Measurements from ENCODE around the gene SLC28A2. TPM values are rescaled to one million over a fixed set of nuclear protein-coding genes. Genes with fewer than 3 reads are reported as not detected.

SLC28A2 gene
- total RNA-seq, 1 experiment from 2014 or later: not detected

DNA sequence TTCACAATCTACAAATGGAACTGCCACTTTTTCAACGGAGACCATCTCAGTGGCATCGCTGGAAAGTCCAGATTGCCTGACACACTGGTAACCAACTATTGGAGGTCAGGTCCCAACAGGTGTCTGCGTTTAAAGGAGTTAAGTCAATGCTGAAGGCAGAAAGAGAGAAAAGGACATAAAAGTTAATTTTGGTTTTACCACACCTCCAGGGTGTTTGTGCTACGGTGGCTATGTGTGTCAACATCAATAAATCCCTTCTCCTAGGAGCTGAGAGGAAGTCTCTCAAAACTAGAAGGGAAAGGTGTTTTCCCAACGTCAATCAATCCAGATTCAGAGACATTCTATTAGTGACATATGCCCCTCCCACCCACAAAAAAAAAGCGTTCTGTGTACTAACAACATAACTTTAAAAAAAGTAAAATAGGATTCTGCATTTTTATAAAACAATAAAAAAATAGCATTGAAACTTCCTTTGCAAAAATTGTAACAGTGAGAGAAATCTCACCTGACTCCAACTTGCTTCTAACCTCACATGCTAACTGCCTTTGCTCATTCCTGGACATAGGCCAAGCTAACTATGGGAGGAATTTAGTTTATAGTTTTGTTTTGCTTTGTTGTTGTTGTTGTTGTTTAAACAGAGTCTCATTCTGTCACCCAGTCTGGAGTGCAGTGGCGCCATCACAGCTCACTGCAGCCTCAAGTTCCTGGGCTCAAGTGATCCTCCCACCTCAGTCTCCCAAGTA is 67.6 kb downstream of the SLC28A2 start:
- POLR2A ChIA-PET (ENCODE audit: unreplicated experiment): interaction anchor here (0.5 kb wide), 1 partner anchor 40 kb away, joined by 4 read pairs; no protein-coding TSS in a partner anchor
- DNase-seq: no peak
- no peak overlapping the region for H3K9ac ChIP-seq (ENCODE audit: low read length)
- H3K9me3 ChIP-seq (ENCODE audit: low read length): peaks cover 9% of the 10 kb centered on the region; the same call in 1 of the 2 replicates
- no peaks in the 10 kb centered on the region for H3K36me3 ChIP-seq (ENCODE audit: low read depth, low read length)
- no peaks in the 10 kb centered on the region for H3K79me2 ChIP-seq (ENCODE audit: low read length)
- no peaks in the 10 kb centered on the region for H3K9me2 ChIP-seq (replicated peaks; ENCODE audit: low read length)
- no peak overlapping the region for H2AFZ ChIP-seq (ENCODE audit: low read length)
- BruUV-seq (replicated peaks): no TSS peak
- H3K27ac ChIP-seq (ENCODE audit: low read length): no peak overlapping the region
- intact Hi-C loops (cut with micrococcal nuclease): no loop called here
- no peak overlapping the region for H3K4me2 ChIP-seq (ENCODE audit: low read length)
- ATAC-seq: no peak
- no peaks in the 10 kb centered on the region for H3K4me1 ChIP-seq (ENCODE audit: insufficient read depth, low read length)
- no peaks in the 10 kb centered on the region for H4K20me1 ChIP-seq (ENCODE audit: low read length)
- TF ChIP-seq EZH2phosphoT487 (IDR thresholded peaks at IDR 0.05; ENCODE audit: borderline replicate concordance, low read length): no peak
- no peak for TF ChIP-seq EZH2 (IDR thresholded peaks at IDR 0.05; ENCODE audit: low read length, unreplicated experiment)
- TF ChIP-seq, protein P1, sequence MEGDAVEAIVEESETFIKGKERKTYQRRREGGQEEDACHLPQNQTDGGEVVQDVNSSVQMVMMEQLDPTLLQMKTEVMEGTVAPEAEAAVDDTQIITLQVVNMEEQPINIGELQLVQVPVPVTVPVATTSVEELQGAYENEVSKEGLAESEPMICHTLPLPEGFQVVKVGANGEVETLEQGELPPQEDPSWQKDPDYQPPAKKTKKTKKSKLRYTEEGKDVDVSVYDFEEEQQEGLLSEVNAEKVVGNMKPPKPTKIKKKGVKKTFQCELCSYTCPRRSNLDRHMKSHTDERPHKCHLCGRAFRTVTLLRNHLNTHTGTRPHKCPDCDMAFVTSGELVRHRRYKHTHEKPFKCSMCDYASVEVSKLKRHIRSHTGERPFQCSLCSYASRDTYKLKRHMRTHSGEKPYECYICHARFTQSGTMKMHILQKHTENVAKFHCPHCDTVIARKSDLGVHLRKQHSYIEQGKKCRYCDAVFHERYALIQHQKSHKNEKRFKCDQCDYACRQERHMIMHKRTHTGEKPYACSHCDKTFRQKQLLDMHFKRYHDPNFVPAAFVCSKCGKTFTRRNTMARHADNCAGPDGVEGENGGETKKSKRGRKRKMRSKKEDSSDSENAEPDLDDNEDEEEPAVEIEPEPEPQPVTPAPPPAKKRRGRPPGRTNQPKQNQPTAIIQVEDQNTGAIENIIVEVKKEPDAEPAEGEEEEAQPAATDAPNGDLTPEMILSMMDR (conservative IDR thresholded peaks at IDR 0.05; ENCODE audit: low read depth, low read length): no peak
- no peaks in the 10 kb centered on the region for H3K27me3 ChIP-seq (ENCODE audit: low read length)
- H3K4me3 ChIP-seq (ENCODE audit: low read length): no peak overlapping the region
- CTCF ChIA-PET: no interaction called here
- no peaks in the 10 kb centered on the region for H3F3A ChIP-seq (ENCODE audit: low read length, unreplicated experiment)

DNA sequence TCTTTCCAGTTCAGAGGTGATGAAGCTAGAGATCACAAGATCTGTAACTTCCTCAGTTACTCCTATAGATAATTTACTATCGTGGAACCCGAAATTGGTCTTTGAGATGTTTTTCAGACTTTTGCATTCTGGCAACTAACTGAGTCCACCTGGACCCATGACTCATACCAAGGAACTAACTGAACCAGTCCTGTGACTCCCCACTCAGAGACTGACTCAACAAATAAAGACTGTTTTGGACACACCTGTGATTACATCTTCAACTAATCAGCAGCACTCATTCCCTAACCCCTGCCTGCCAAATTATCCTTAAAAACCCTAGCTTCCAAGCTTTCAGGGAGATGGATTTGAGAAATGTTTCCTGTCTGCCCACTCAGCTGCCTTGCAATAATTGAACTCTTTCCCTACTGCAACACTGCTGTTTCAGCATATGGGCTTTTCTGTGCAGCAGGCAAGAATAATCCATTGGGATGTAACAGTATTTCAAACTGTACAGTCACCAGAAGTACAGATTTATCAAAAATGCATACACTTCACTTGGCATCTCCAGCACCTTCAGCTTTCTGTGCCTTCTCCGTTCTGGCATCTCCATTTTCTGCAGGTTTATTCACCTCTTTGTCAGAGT is 68.7 kb downstream of the SLC28A2 start:
- no peak overlapping the region for H3K4me2 ChIP-seq (ENCODE audit: low read length)
- H3K27me3 ChIP-seq (ENCODE audit: low read length): no peaks in the 10 kb centered on the region
- no peaks in the 10 kb centered on the region for H4K20me1 ChIP-seq (ENCODE audit: low read length)
- peaks cover 9% of the 10 kb centered on the region; the same call in 1 of the 2 replicates for H3K9me3 ChIP-seq (ENCODE audit: low read length)
- no peak for ATAC-seq
- no peaks in the 10 kb centered on the region for H3K79me2 ChIP-seq (ENCODE audit: low read length)
- DNase-seq: peak; percentile 80
- no peaks in the 10 kb centered on the region for H3K36me3 ChIP-seq (ENCODE audit: low read depth, low read length)
- POLR2A ChIA-PET (ENCODE audit: unreplicated experiment): interaction anchor here (0.5 kb wide), 1 partner anchor 41 kb away, joined by 4 read pairs; no protein-coding TSS in a partner anchor
- BruUV-seq (replicated peaks): no TSS peak
- no peaks in the 10 kb centered on the region for H3F3A ChIP-seq (ENCODE audit: low read length, unreplicated experiment)
- H3K27ac ChIP-seq (ENCODE audit: low read length): no peak overlapping the region
- H3K9ac ChIP-seq (ENCODE audit: low read length): no peak overlapping the region
- H3K4me3 ChIP-seq (ENCODE audit: low read length): no peak overlapping the region
- no peak overlapping the region for H2AFZ ChIP-seq (ENCODE audit: low read length)
- CTCF ChIA-PET: no interaction called here
- H3K4me1 ChIP-seq (ENCODE audit: insufficient read depth, low read length): no peaks in the 10 kb centered on the region
- intact Hi-C loops (cut with micrococcal nuclease): no loop called here
- H3K9me2 ChIP-seq (replicated peaks; ENCODE audit: low read length): no peaks in the 10 kb centered on the region
- TF ChIP-seq, protein P1 (conservative IDR thresholded peaks at IDR 0.05; ENCODE audit: low read depth, low read length): no peak
- no peak for TF ChIP-seq EZH2 (IDR thresholded peaks at IDR 0.05; ENCODE audit: low read length, unreplicated experiment)
- no peak for TF ChIP-seq EZH2phosphoT487 (IDR thresholded peaks at IDR 0.05; ENCODE audit: borderline replicate concordance, low read length)

DNA sequence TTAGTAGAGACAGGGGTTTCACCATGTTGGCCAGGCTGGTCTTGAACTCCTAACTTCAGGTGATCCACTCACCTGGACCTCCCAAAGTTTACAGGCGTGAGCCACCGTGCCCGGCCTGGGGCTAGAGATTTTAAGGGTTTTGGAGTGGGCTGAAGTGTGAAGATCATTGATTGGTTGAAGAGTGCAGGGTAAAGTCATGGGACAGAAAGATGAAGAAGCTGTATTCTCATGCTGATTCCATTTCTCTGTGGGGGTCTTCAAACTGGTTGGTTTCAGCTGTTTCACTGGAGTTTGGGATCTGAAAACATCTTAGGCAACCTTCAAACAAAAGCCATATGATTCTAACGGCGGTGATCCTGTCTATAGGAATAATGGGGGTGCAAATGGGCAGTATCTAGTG is 74.2 kb downstream of the SLC28A2 start:
- no peak overlapping the region for H3K27ac ChIP-seq (ENCODE audit: low read length)
- ChIA-PET POLR2A (ENCODE audit: unreplicated experiment) (no interaction called here), CTCF (no interaction called here)
- H3F3A ChIP-seq (ENCODE audit: low read length, unreplicated experiment): no peaks in the 10 kb centered on the region
- DNase-seq: no peak
- H3K9me3 ChIP-seq (ENCODE audit: low read length): peaks cover 5% of the 10 kb centered on the region; the same call in 1 of the 2 replicates
- no peak overlapping the region for H3K4me3 ChIP-seq (ENCODE audit: low read length)
- TF ChIP-seq EZH2phosphoT487 (IDR thresholded peaks at IDR 0.05; ENCODE audit: borderline replicate concordance, low read length): no peak
- H3K9ac ChIP-seq (ENCODE audit: low read length): no peak overlapping the region
- no TSS peak for BruUV-seq (replicated peaks)
- H3K36me3 ChIP-seq (ENCODE audit: low read depth, low read length): no peaks in the 10 kb centered on the region
- no peak overlapping the region for H2AFZ ChIP-seq (ENCODE audit: low read length)
- ATAC-seq: no peak
- no peaks in the 10 kb centered on the region for H3K9me2 ChIP-seq (replicated peaks; ENCODE audit: low read length)
- H3K27me3 ChIP-seq (ENCODE audit: low read length): peaks cover 13% of the 10 kb centered on the region; the same call in 1 of the 2 replicates
- H3K4me2 ChIP-seq (ENCODE audit: low read length): no peak overlapping the region
- intact Hi-C loops (cut with micrococcal nuclease): no loop called here
- no peaks in the 10 kb centered on the region for H3K79me2 ChIP-seq (ENCODE audit: low read length)
- no peaks in the 10 kb centered on the region for H4K20me1 ChIP-seq (ENCODE audit: low read length)
- 0 out of 2 replicates have a peak, but pooled peaks cover 3% of the 10 kb centered on the region for H3K4me1 ChIP-seq (ENCODE audit: insufficient read depth, low read length)

Data from PC-3 (cell line).